ENCODE data around the gene EFCAB12.
"Not testable (repeated sequence)": the region's sequence is repeated elsewhere in the genome, so short reads cannot be mapped to it uniquely, and the experiment has no call there.

The EFCAB12 gene

DNA sequence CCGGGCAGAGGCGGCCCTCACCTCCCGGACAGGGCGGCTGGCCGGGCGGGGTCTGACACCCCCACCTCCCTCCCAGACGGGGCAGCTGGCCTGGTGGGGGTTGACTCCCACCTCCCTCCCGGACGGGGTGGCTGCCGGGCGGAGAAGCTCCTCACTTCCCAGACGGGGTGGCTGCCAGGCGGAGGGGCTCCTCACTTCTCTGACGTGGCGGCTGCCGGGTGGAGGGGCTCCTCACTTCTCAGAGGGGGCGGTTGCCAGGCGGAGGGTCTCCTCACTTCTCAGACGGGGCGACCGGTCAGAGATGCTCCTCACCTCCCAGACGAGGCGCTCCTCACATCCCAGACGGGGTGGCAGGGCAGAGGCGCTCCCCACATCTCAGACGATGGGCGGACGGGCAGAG, 65.1 kb downstream of the EFCAB12 start:
- not testable (repeated sequence) for DNase-seq

DNA sequence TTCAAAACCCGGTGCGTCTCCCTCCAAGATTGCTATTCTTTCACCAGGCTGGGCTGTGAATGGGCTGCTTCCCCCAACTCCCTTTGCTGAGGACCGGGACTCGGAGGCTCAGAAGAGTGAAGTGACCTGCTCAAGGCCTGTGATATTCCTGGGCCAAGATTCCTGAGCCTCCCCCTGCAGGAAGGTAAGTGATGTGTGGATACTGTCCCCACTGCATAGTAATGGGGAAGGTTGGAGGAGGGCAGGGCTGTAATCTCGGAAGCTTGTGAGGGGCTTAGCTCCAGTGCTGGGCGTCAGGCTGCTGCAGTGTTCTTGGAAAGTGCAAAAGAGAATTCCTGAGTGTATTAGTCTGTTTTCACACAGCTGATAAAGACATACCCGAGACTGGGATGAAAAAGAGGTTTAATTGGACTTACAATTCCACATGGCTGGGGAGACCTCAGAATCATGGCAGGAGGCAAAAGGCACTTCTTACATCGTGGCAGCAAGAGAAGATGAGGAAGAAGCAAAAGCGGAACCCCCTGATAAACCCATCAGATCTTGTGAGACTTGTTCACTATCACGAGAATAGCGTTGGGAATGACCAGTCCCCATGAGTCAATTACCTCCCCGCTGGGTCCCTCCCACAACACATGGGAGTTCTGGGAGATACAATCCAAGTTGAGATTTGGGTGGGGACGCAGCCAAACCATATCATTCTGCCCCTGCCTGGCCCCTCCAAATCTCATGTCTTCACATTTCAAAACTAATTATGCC, 67.6 kb downstream of the EFCAB12 start:
- no peak for DNase-seq

DNA sequence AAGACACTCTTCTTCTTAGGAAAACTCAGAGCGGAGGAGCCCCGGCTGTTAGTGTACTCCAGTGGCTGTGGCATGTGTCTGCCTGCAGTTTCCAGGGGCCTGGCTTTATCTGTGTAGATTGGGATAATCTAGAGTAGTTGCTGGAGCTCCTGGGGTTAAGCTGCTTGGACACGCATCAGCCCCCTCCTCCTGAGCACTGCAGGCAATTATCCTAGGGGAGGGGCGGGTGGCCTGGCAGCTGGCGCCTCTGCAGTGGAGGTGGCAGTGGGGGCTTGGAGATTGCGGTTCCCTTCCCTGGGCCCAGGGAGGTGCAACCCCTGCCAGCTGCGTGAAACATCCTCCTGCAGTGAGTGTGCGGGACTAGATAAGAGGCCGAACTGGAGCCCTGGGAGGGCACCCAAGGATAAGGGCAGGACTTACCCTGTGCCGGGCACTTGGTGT, 68.2 kb downstream of the EFCAB12 start:
- no peak for DNase-seq

DNA sequence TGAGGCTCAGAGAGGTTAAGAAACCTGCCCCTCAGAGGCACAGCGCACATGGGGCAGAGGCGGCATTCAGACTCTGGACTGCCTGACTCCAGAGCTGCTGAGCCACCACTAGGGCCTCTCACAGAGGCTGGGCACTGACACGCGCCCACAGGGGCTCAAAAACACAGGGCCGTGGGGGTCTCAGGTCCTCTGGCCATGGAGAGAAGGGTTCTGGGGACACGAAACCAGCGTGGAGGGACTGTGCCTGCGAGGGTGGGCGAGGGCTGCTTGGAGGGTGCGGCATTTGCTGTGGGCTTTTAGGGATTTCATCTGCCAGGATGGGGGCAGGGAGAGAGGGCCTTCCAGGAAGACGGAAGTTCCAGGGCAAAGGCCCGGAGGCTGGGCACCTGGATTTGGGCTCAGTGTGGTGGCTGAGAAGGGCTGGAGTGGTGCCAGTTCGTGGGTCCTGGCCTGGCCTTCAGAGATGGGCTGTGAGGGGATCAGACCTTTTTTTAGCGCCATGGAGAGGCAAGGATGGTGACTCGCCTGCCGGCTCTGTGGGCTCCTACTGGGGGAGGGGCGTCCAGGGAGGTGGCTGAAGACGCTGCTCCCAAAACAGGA, 69.6 kb downstream of the EFCAB12 start:
- no peak for DNase-seq

DNA sequence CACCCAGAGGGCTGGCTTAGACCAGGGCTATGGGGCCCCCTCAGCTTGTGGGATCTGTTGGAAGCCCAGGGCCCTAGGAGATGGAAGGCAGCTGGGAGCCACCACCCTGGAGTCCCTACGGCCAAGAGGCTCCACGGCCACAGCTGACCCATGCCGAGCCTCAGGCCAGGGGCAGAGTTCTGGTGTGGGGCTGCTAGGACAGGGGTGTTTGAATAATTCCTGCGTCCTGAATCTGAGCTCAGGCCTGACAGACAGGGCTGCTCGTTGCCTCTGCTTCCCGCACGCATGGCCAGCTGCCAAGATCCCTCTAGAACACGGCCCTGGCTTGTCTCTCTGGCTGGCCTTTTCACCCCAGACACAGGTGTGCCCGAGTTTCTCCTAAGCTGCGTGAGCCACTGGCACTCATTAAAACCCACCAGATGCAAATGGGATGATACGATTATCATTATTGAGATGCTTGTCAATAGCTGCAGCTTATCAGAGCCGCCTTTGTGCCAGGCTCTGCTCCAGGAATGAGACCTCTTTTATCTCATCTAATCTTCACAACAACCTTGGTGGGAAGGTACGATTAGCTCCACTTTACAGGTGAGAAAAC, 70.2 kb downstream of the EFCAB12 start:
- no peak for DNase-seq

DNA sequence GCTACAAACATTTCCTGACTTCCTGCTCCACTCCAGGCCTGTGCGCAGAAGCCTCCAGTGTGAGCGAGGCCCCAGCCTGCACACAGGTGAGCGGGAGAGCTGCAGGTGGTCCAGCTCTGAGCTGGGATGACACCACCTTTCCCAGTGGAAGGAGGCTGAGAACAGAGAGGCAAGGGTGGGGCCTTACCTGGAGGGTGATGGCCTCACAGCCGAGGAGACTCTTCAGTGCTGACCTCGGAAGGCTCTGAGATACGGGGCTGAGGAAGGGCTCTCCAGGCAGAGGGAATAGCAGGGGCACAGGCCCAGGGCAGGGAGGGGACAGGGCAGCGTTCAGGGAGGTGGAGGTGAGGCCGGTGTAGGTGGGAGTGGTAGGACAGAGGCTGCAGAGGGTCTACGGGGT, 70.8 kb downstream of the EFCAB12 start:
- no peak for DNase-seq

DNA sequence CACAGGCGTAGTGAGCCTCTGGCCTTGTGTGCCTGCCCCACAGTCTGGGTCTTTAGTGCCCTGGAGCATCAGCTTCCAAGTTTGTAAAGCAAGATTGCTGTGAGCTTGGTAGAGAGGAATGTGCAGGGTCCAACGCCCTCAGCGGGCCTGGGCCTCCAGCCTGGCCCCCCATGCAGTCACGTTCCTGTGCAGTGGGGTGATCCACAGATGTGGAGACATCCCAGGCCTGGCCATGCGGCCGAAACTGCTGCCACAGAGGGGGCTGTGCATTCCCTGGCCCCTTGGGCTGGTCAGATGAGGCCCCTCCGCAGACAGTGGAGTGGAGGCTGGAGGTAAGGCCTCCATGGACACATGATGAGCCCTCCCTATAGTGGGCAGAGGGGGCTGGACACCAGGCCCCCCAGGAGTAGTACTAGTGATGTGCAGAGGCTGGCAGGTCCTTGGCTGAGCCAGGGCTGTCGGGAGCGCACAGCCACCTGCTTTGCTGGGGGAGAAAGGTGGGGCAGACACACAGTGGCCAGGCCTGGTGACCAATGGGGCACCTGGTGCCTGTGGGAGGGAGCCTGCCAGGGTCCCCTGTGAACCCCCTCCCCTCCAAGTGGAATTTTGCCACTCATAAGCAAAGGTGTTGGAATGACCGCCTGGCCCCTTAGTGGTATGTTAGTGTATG, 71.5 kb downstream of the EFCAB12 start:
- no peak for DNase-seq

DNA sequence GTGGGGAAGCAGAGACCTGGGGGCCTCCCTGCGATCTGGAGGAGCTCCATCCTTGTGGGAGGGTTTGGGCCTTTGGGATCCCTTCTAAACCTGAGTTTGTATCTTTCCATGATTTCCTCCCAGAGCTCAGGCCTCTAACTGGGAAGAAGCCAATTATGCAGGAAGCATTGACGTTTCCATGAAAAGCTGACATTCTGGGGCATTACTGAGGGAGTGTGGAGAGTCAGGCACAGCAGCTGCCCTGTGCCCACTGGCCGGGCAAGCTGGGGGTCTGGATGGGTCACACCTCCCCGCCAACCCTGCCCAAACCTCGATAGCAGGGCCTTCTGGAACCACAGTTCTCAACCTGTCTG, 74.9 kb downstream of the EFCAB12 start:
- DNase-seq = no peak

DNA sequence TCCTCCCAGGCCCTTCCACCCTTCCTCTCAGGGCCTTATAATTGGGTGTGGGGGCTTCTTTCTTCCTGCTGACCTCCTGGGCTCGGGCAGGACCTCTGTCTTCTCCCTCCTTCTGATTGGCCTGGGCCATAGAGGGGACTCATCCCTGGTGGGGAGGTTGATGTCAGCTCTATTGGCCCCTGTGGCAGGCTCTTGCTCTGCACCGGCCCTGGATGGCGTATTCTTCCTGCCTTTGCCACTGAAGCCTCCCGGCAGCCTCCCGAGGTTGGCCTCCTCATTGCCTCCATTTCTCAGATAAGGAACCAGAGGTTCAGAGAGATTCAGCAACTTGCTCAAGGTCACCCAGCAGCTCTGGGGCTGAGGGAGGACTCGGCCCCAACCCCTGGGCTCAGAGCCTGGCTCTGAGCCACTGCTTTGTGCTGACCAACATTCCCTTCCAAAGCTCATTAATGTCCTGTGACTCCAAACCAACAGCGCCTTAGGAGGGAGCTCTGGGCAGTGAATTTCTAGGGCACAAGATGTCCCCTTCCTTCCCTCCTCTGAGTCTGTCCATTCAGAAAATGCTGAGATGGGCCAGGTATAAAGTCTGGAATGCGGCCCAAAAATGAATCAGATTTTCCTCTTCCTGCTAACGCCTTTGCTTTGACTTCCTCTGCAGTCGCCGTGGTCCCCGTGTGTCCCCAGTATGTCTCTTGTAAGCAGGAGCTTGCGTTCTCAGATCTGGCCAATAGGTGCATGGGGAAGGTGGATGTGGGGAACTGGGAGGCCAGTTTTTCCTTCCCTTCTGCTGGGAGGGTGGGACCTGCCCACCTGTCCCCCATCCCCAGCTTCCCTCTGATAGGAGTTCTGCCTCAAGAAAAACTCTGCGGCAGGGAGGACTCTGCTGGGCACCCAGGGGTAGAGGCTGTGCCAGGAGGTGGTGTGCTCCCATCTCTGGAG, 75.5 kb downstream of the EFCAB12 start:
- no peak for DNase-seq

DNA sequence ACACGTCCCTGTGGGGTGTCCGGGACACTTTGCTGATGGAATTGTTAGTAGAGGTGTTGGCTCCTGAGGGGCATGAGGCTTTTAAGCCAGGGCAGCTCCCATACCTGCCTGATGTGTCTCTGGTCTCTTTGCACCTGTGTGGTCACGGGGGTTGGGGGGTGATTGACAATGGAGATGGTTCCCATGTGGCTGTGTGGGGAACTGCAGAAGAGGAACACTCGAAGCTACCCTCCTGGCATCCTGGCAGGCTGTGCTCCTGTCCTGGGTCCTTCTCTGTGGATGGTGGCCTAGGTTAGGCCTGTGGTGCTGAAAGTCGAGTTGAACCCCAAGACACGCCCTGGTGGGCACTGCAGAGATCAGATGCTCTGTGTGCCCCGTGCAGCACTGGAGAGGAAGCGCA, 76.4 kb downstream of the EFCAB12 start:
- DNase-seq = no peak

All from activated CD4-positive, alpha-beta T cell treated with anti-CD3 and anti-CD28 coated beads, Interleukin-2, amount 50 U/mL, for 1 hour (primary cell).